Neural progenitor cell (in vitro differentiated cells): ENCODE measurements around the gene MEPCE. TPM values are rescaled to one million over a fixed set of nuclear protein-coding genes. Genes with fewer than 3 reads are reported as not detected.

Experiments used
- DNase-seq: peaks from one replicate; pipeline ENCODE4 v3.0.0-alpha.2; 2016; ENCODE audit warnings: low spot score
- H2AFZ ChIP-seq: fragments of 200-600 bp; sonication (generic); replicated peaks from 2 replicates; pipeline ENCODE4 v1.6.1; 2016; ENCODE audit warnings: antibody characterized with exemption
- H3F3A ChIP-seq: fragments of 200-600 bp; sonication (generic); 2 replicates; pipeline ENCODE4 v1.6.1; 2016; ENCODE audit warnings: antibody characterized with exemption, low read depth
- H3K27ac ChIP-seq: fragments of 200-600 bp; sonication (generic); 2 replicates; pipeline ENCODE4 v1.5.1; 2016; ENCODE audit warnings: mild to moderate bottlenecking
- H3K27me3 ChIP-seq: fragments of 200-600 bp; sonication (generic); 2 replicates; pipeline ENCODE4 v1.6.1; 2016; ENCODE audit warnings: mild to moderate bottlenecking, moderate library complexity
- H3K36me3 ChIP-seq: fragments of 200-600 bp; sonication (generic); 2 replicates; pipeline ENCODE4 v1.5.1; 2016
- H3K4me1 ChIP-seq: fragments of 200-600 bp; sonication (generic); 2 replicates; pipeline ENCODE4 v1.6.1; 2016; ENCODE audit warnings: mixed run types
- H3K4me2 ChIP-seq: fragments of 200-600 bp; sonication (generic); 2 replicates; pipeline ENCODE4 v1.6.1; 2016
- H3K4me3 ChIP-seq: fragments of 200-600 bp; sonication (generic); 2 replicates; pipeline ENCODE4 v1.5.1; 2016
- H3K79me2 ChIP-seq: fragments of 200-600 bp; sonication (generic); 2 replicates; pipeline ENCODE4 v1.6.1; 2016; ENCODE audit warnings: low read depth
- H3K9ac ChIP-seq: fragments of 200-600 bp; sonication (generic); 2 replicates; pipeline ENCODE4 v1.6.1; 2016
- H3K9me3 ChIP-seq: fragments of 200-600 bp; sonication (generic); 2 replicates; pipeline ENCODE4 v1.5.1; 2016; ENCODE audit warnings: low read depth
- H4K20me1 ChIP-seq: fragments of 200-600 bp; sonication (generic); 2 replicates; pipeline ENCODE4 v1.6.1; 2016; ENCODE audit warnings: low read depth
- H3K27ac Mint-ChIP-seq: 3 replicates; pipeline ENCODE4 v1.8.0; 2021; ENCODE audit warnings: mixed read lengths
- H3K27me3 Mint-ChIP-seq: 2 replicates; pipeline ENCODE4 v1.8.0; 2022; ENCODE audit warnings: low read depth, mild to moderate bottlenecking, inconsistent platforms, moderate library complexity, mixed read lengths; ENCODE audit not compliant: insufficient read depth
- H3K36me3 Mint-ChIP-seq: 3 replicates; pipeline ENCODE4 v1.8.0; 2021; ENCODE audit warnings: mixed read lengths
- H3K4me1 Mint-ChIP-seq: 3 replicates; pipeline ENCODE4 v1.8.0; 2021; ENCODE audit warnings: mixed read lengths
- H3K4me3 Mint-ChIP-seq: 3 replicates; pipeline ENCODE4 v1.8.0; 2021; ENCODE audit warnings: mild to moderate bottlenecking, moderate library complexity, mixed read lengths
- H3K9me3 Mint-ChIP-seq: 3 replicates; pipeline ENCODE4 v1.8.0; 2020; ENCODE audit warnings: mixed read lengths
- CTCF ChIP-seq: fragments of 200-600 bp; sonication (generic); IDR thresholded peaks from 2 replicates; pipeline ENCODE4 v1.5.1; 2017; ENCODE audit warnings: antibody characterized with exemption, mild to moderate bottlenecking
- EZH2 ChIP-seq: fragments of 200-600 bp; sonication (generic); IDR thresholded peaks from 2 replicates; pipeline ENCODE4 v1.6.1; 2017; ENCODE audit warnings: antibody characterized with exemption, mild to moderate bottlenecking, moderate library complexity
- EZH2phosphoT487 ChIP-seq: fragments of 200-600 bp; sonication (generic); IDR thresholded peaks from 2 replicates; pipeline ENCODE4 v1.6.1; 2017; ENCODE audit warnings: antibody characterized with exemption
- total RNA-seq: library from RNA; depleted of rRNA; stranded (reverse); fragments of >200 nt; gene quantifications from 2 replicates; pipeline ENCODE4 v1.2.3, GENCODE V29; 2015; ENCODE audit warnings: low replicate concordance

The MEPCE gene
- total RNA-seq, 1 donor from 2014 or later, result 16.4 TPM

GRCh38 chr7:100465702-100466311 is 36.2 kb downstream of the MEPCE start:
- DNase-seq, result peak; percentile 81
- H3K4me1 Mint-ChIP-seq, result peaks cover 16% of the 10 kb centered on the region
- Histone ChIP-seq H3K9me3 (no peaks in the 10 kb centered on the region), H3K36me3 (no peaks in the 10 kb centered on the region), H3K27ac (no peak overlapping the region), H3K4me1 (peaks cover 5% of the 10 kb centered on the region), H3K4me2 (peak overlapping the region; percentile 75), H2AFZ (peak overlapping the region; percentile 65), H3K27me3 (no peaks in the 10 kb centered on the region), H3K9ac (no peak overlapping the region), H3K79me2 (no peaks in the 10 kb centered on the region), H4K20me1 (peaks cover 2% of the 10 kb centered on the region), H3F3A (no peaks in the 10 kb centered on the region), H3K4me3 (peak overlapping the region; percentile 25)
- H3K27ac Mint-ChIP-seq, result no peak overlapping the region
- no peak for TF ChIP-seq EZH2phosphoT487
- peak; percentile 67 for TF ChIP-seq CTCF
- no peaks in the 10 kb centered on the region for H3K36me3 Mint-ChIP-seq
- peaks cover 3% of the 10 kb centered on the region for H3K27me3 Mint-ChIP-seq
- no peak overlapping the region for H3K4me3 Mint-ChIP-seq
- no peaks in the 10 kb centered on the region for H3K9me3 Mint-ChIP-seq

- H3K4me2 ChIP-seq, result no peak overlapping the region
- no peak for DNase-seq
Observed at GRCh38 chr7:100466653-100467605, 37.3 kb downstream of the MEPCE start.

GRCh38 chr7:100467638-100468373 is 38.2 kb downstream of the MEPCE start:
- no peaks in the 10 kb centered on the region for H3K36me3 Mint-ChIP-seq
- H3K9ac ChIP-seq, result no peak overlapping the region
- TF ChIP-seq CTCF (no peak), EZH2 (no peak), EZH2phosphoT487 (no peak)
- peaks cover 5% of the 10 kb centered on the region for H3K4me1 ChIP-seq
- no peak overlapping the region for H3K4me3 Mint-ChIP-seq
- H3K9me3 ChIP-seq, result no peaks in the 10 kb centered on the region
- no peaks in the 10 kb centered on the region for H3K9me3 Mint-ChIP-seq
- no peak overlapping the region for H2AFZ ChIP-seq
- no peaks in the 10 kb centered on the region for H3K36me3 ChIP-seq
- H3K27me3 ChIP-seq, result no peaks in the 10 kb centered on the region
- no peak overlapping the region for H3K4me2 ChIP-seq
- no peak overlapping the region for H3K4me3 ChIP-seq
- H3K79me2 ChIP-seq, result no peaks in the 10 kb centered on the region
- no peak for DNase-seq
- H3K27ac Mint-ChIP-seq, result no peak overlapping the region
- H3K4me1 Mint-ChIP-seq, result peaks cover 14% of the 10 kb centered on the region
- H3K27me3 Mint-ChIP-seq, result peaks cover 3% of the 10 kb centered on the region
- H4K20me1 ChIP-seq, result peaks cover 2% of the 10 kb centered on the region
- H3F3A ChIP-seq, result no peaks in the 10 kb centered on the region
- H3K27ac ChIP-seq, result no peak overlapping the region

More at GRCh38 chr7:100466653-100467605, 37.3 kb downstream of the MEPCE start:
- Histone ChIP-seq H3F3A (no peaks in the 10 kb centered on the region), H2AFZ (no peak overlapping the region), H3K4me3 (no peak overlapping the region), H3K4me1 (peaks cover 5% of the 10 kb centered on the region), H3K9me3 (no peaks in the 10 kb centered on the region), H3K79me2 (no peaks in the 10 kb centered on the region), H3K27me3 (no peaks in the 10 kb centered on the region), H3K36me3 (no peaks in the 10 kb centered on the region), H3K9ac (no peak overlapping the region), H4K20me1 (peaks cover 2% of the 10 kb centered on the region), H3K27ac (no peak overlapping the region)
- H3K9me3 Mint-ChIP-seq, result no peaks in the 10 kb centered on the region
- H3K4me3 Mint-ChIP-seq, result no peak overlapping the region
- TF ChIP-seq EZH2, result no peak
- TF ChIP-seq EZH2phosphoT487, result no peak
- TF ChIP-seq CTCF, result no peak
- peaks cover 15% of the 10 kb centered on the region for H3K4me1 Mint-ChIP-seq
- H3K36me3 Mint-ChIP-seq, result no peaks in the 10 kb centered on the region
- peaks cover 3% of the 10 kb centered on the region for H3K27me3 Mint-ChIP-seq
- no peak overlapping the region for H3K27ac Mint-ChIP-seq
